ENCODE data around the gene C2orf76.

DNA sequence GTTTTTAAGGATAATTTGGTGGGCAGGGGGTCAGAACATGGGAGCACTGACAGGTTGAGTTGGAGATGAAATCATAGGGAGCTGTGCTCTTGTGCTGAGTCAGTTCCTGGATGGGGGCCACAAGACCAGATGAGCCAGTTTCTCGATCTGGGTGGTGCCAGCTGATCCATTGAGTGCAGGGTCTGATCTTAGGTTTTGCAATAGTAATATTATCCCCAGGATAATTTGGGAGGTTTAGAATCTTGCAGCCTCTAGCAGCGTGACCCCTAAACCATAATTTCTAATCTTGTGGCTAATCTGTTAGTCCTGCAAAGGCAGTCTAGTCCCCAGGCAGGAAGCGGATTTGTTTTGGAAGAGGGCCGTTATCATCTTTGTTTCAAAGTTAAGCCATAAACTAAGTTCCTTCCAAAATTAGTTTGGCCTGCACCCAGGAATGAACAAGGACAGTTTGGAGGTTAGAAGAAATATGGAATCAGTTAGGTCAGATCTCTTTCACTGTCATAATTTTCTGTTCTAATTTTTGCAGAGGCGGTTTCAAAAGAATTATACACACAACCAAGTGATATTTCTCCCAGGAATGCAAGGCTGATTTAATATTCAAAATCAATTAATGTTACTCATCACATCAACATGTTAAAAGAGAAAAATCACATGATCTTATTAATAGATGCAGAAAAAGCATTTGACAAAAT lies 23.1 kb upstream of the C2orf76 start:
- TF ChIP-seq POLR2A (IDR thresholded peaks at IDR 0.05), result no peak
- TF ChIP-seq, protein P1, sequence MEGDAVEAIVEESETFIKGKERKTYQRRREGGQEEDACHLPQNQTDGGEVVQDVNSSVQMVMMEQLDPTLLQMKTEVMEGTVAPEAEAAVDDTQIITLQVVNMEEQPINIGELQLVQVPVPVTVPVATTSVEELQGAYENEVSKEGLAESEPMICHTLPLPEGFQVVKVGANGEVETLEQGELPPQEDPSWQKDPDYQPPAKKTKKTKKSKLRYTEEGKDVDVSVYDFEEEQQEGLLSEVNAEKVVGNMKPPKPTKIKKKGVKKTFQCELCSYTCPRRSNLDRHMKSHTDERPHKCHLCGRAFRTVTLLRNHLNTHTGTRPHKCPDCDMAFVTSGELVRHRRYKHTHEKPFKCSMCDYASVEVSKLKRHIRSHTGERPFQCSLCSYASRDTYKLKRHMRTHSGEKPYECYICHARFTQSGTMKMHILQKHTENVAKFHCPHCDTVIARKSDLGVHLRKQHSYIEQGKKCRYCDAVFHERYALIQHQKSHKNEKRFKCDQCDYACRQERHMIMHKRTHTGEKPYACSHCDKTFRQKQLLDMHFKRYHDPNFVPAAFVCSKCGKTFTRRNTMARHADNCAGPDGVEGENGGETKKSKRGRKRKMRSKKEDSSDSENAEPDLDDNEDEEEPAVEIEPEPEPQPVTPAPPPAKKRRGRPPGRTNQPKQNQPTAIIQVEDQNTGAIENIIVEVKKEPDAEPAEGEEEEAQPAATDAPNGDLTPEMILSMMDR (IDR thresholded peaks at IDR 0.05), result no peak

Measured in prostate gland (tissue), 2 donors.